Parathyroid adenoma (tissue), 2 donors: Measurements from ENCODE around the gene CCDC141.

Experiments
- H2AFZ ChIP-seq: fragments of 300-600 bp; sonication (generic); one replicate; pipeline ENCODE4 v1.7.0; 2017; ENCODE audit warnings: antibody characterized with exemption, mild to moderate bottlenecking
- H3K27ac ChIP-seq: fragments of 300-600 bp; sonication (generic); one replicate; pipeline ENCODE4 v1.7.0; 2017
- H3K27me3 ChIP-seq: fragments of 300-600 bp; sonication (generic); one replicate; pipeline ENCODE4 v1.7.0; 2017; ENCODE audit warnings: low read length; ENCODE audit not compliant: control insufficient read depth, insufficient read depth
- H3K36me3 ChIP-seq: fragments of 300-600 bp; sonication (generic); one replicate; pipeline ENCODE4 v1.7.0; 2017; ENCODE audit warnings: low read length; ENCODE audit not compliant: control insufficient read depth, insufficient read depth
- H3K4me1 ChIP-seq: fragments of 300-600 bp; sonication (generic); one replicate; pipeline ENCODE4 v1.7.0; 2017; ENCODE audit warnings: control low read depth
- H3K4me2 ChIP-seq: fragments of 300-600 bp; sonication (generic); one replicate; pipeline ENCODE4 v1.7.0; 2017; ENCODE audit warnings: low read length
- H3K4me3 ChIP-seq: fragments of 300-600 bp; sonication (generic); one replicate; pipeline ENCODE4 v1.7.0; 2017; ENCODE audit warnings: low read depth, low read length
- H3K79me2 ChIP-seq: fragments of 300-600 bp; sonication (generic); one replicate; pipeline ENCODE4 v1.7.0; 2017; ENCODE audit warnings: control low read depth
- H3K9ac ChIP-seq: fragments of 300-600 bp; sonication (generic); one replicate; pipeline ENCODE4 v1.7.0; 2017; ENCODE audit warnings: mild to moderate bottlenecking
- H3K9me3 ChIP-seq: fragments of 300-600 bp; sonication (generic); one replicate; pipeline ENCODE4 v1.7.0; 2017; ENCODE audit warnings: low read length; ENCODE audit not compliant: control insufficient read depth
- TF ChIP-seq, protein P1 (sequence below): fragments of 300-600 bp; sonication (generic); IDR thresholded peaks from one replicate; pipeline ENCODE4 v1.7.0; 2017; ENCODE audit warnings: antibody characterized with exemption, mild to moderate bottlenecking
- donor health status: primary hyperparathyroidism.

The CCDC141 gene

GRCh38 chr2:178954049-178954448 lies 95.9 kb downstream of the CCDC141 start:
- H3K27ac ChIP-seq, result no peak overlapping the region
- H3K36me3 ChIP-seq, result no peaks in the 10 kb centered on the region
- no peak overlapping the region for H3K9ac ChIP-seq
- H3K9me3 ChIP-seq, result no peaks in the 10 kb centered on the region
- TF ChIP-seq, protein P1, sequence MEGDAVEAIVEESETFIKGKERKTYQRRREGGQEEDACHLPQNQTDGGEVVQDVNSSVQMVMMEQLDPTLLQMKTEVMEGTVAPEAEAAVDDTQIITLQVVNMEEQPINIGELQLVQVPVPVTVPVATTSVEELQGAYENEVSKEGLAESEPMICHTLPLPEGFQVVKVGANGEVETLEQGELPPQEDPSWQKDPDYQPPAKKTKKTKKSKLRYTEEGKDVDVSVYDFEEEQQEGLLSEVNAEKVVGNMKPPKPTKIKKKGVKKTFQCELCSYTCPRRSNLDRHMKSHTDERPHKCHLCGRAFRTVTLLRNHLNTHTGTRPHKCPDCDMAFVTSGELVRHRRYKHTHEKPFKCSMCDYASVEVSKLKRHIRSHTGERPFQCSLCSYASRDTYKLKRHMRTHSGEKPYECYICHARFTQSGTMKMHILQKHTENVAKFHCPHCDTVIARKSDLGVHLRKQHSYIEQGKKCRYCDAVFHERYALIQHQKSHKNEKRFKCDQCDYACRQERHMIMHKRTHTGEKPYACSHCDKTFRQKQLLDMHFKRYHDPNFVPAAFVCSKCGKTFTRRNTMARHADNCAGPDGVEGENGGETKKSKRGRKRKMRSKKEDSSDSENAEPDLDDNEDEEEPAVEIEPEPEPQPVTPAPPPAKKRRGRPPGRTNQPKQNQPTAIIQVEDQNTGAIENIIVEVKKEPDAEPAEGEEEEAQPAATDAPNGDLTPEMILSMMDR, result no peak
- H3K27me3 ChIP-seq, result no peaks in the 10 kb centered on the region
- no peak overlapping the region for H2AFZ ChIP-seq
- H3K4me2 ChIP-seq, result no peak overlapping the region
- H3K4me3 ChIP-seq, result no peak overlapping the region
- H3K79me2 ChIP-seq, result no peaks in the 10 kb centered on the region
- no peaks in the 10 kb centered on the region for H3K4me1 ChIP-seq

DNA sequence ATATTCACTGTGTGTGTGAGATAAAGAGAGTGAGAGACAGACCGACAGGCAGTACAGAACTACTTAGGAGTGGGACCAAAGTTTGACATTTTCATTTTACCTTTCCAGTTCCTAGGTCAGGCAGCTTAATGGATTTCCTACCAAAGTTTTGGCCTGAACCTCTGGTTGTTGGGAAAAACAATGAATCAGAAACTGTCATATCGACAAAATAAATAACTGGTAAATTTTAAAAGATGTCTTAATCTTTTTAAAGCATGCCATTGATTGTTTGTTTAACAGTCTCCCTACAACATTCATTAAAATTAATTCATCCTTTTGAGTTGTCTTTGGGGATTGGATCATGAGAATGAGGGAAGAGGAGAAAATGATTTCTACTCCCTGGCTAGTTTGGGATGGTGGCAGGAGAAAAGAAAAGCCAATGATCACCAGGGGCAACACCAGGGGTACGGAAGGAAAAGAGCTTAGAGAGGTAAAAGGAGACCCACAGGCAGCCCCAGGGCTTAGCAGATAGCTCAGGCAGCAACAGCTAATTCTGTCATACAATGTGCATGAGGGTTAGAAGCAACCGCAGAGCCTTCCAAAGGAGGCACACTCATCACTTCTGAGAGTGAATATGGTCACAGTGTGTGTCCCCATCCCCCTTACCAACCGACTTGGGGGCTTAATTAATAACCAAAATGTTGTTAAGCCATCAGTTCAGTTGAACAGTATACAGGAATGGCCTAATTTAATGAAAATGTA lies 98.5 kb downstream of the CCDC141 start:
- H3K27ac ChIP-seq, result no peak overlapping the region

GRCh38 chr2:178949584-178949983 lies 100.4 kb downstream of the CCDC141 start:
- Histone ChIP-seq H3K79me2 (no peaks in the 10 kb centered on the region), H2AFZ (no peak overlapping the region), H3K27me3 (no peaks in the 10 kb centered on the region), H3K27ac (no peak overlapping the region), H3K4me3 (no peak overlapping the region), H3K4me1 (no peaks in the 10 kb centered on the region), H3K36me3 (no peaks in the 10 kb centered on the region), H3K9me3 (no peaks in the 10 kb centered on the region), H3K9ac (no peak overlapping the region), H3K4me2 (no peak overlapping the region)
- TF ChIP-seq, protein P1, result no peak

More for the DNA sequence above, 98.5 kb downstream of the CCDC141 start:
- Histone ChIP-seq H2AFZ (no peak overlapping the region), H3K9ac (no peak overlapping the region), H3K79me2 (no peaks in the 10 kb centered on the region), H3K4me1 (no peaks in the 10 kb centered on the region), H3K4me2 (no peak overlapping the region), H3K36me3 (no peaks in the 10 kb centered on the region), H3K4me3 (no peak overlapping the region), H3K9me3 (no peaks in the 10 kb centered on the region), H3K27me3 (no peaks in the 10 kb centered on the region)
- TF ChIP-seq, protein P1, result no peak

DNA sequence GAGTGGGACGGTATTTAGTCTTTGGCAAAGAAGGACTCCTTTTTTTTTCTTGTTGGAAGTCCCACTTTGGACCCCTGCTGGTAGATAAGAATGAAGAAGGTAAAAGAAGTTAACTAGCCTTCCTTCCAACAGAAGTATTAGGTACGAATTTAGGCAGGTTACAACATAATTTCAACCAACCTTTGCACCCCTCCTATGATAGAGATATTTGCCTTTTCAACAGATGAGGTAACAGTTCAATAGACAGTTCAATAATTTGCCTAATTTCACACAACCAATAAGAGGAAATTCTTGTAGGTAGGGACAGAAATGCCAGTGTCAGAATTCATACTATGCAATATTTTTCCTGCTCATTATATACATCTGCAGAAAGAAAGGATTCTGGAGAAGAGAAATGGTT lies 100.8 kb downstream of the CCDC141 start:
- TF ChIP-seq, protein P1, result no peak
- H3K27me3 ChIP-seq, result no peaks in the 10 kb centered on the region
- no peaks in the 10 kb centered on the region for H3K36me3 ChIP-seq

DNA sequence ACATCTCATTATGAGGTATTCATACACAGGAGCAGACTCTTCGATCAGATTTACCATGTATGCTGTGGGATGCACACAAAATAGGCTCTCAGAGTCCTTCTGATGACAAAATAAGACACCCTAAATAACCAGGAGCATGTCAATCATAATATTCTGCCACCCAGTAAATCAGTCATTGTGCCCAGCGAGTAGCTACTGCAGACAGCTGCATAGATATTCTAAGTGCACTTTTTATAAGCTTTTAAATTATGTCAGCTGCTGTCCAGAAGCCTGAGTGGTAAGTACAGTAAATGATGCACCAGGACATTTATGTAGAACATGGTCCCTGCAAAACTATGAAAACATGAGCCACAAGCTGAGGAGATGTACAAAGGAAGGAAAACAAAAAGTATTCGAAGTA lies 102.9 kb downstream of the CCDC141 start:
- TF ChIP-seq, protein P1, result no peak
- Histone ChIP-seq H3K4me3 (no peak overlapping the region), H3K79me2 (no peaks in the 10 kb centered on the region), H3K9me3 (no peaks in the 10 kb centered on the region), H3K36me3 (no peaks in the 10 kb centered on the region), H3K4me1 (no peaks in the 10 kb centered on the region), H3K27ac (no peak overlapping the region), H3K4me2 (no peak overlapping the region), H3K27me3 (no peaks in the 10 kb centered on the region), H3K9ac (no peak overlapping the region), H2AFZ (no peak overlapping the region)

More for the DNA sequence above, 100.8 kb downstream of the CCDC141 start:
- H3K9me3 ChIP-seq, result no peaks in the 10 kb centered on the region
- no peak overlapping the region for H3K9ac ChIP-seq
- no peak overlapping the region for H3K27ac ChIP-seq
- H3K4me1 ChIP-seq, result no peaks in the 10 kb centered on the region
- H3K4me3 ChIP-seq, result no peak overlapping the region
- H3K79me2 ChIP-seq, result no peaks in the 10 kb centered on the region
- H2AFZ ChIP-seq, result no peak overlapping the region
- no peak overlapping the region for H3K4me2 ChIP-seq
